ENCODE measurements around the gene KRT78.

Gene KRT78

DNA sequence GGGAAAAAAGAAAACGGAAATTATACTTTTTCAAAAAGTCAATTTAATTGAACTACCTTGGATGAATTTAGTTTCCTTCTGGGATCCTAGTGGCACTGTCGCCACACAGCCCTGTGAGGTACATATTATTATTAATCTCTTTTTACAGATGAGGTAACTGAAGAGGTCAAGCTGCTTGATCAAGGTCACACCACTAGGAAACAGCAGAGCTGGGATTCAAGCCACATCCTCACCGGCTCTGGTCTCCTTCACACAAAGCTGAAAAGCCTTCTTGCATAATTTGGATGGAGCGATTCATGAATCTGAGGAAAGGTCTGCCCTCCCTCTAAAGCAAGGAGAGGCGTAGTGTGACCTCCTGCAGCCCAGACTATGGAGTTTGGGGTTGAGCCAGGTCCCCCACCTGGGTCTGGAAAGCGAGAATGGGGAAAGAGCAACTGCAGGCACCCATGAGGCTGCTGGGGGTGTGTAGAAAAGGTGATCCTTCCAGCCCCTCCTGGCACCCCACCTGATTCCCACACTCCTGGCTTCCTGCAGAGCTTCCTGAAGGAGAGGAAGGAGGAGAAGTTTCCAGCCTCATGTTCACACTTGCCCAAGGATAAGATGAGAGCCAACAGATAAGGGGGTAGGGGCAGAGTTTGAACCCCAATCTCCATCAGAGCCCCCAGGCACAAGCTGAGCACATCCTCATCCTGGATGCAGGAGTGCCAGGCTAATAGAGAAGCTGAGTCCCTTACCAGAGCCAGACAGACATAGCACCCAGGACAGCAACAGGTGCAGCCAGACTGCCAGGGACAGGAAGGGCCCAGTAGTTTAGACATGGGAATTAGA lies 10.8 kb downstream of the KRT78 start:
- no peak for DNase-seq

DNA sequence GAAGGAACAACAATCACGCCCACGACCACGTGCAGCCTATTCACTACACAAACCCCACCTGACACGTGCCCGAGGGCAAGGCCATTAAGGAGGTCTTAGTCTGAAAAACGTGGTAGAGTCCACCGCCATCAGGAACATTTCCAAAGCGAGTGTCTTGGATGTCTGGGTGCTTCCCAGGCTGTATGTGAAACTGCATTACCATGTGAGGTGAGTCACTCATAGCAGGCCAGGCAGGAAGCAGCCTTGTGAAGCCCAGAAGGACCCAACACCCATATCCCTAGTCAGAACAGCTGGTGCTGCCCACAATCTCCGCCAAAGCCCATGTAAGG lies 11.4 kb downstream of the KRT78 start:
- DNase-seq = no peak

DNA sequence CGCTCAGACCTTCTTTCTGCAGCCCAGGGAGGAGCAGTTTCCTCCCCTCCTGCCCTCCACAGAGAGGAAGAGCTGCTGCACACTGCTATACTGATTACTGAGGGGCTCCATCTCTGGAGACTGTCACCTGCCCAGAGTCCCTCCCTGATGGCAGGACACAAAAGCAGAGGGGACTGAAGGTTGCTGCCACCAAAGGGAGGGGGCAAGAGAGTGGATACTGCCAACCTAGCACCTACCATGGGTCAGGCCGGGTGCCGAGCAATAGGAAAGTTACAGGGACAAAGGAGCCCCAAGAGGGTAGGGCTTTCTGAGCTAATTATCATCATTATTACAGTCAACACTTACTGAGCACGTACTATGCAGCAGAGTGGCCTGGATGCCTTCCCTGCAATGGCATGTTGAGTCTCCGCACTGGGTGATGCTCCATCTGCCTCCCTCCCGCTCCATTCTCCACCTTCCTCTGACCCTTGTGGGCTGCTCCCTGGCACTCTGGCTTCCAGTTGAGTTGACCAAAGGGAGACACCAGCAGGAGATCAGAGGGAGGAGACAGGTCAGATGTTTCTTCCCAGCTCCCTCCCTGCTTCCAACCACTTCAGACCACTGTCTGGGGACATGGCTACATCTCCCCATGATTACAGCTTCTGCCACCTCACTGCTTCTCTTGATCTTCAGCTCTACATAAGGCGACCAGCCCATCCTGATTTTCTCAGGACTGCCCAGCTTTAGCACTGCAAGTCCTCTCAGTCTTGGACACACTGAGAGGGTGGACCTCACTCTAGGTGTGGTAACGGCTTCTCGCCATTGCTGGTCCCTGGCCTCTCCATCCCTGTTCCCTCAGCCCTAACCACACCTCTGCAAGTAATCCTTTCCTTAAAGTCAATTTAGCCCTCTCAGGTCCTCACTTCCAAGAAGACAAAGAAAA lies 12.0 kb downstream of the KRT78 start:
- DNase-seq = no peak

DNA sequence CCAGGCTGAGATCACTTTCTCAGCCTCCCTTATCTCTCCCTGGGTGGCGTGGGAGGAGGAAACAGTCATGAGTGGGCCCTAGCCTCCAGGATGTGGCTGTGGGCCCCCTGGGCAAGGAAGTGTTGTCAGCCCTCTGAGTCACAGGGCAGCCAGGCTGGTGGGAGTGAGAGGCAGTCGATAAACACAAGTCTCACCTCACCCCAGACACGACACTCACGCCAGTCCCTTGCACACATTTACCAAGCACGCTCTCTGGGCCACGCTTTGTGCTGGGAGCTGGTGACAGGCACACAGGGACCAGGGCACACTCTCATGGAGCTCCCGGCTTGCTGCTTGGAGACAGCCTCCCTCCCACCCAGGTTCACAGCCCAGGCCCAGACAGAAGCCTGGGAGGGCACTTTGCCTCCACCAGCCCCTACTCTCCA lies 12.7 kb downstream of the KRT78 start:
- DNase-seq = no peak

DNA sequence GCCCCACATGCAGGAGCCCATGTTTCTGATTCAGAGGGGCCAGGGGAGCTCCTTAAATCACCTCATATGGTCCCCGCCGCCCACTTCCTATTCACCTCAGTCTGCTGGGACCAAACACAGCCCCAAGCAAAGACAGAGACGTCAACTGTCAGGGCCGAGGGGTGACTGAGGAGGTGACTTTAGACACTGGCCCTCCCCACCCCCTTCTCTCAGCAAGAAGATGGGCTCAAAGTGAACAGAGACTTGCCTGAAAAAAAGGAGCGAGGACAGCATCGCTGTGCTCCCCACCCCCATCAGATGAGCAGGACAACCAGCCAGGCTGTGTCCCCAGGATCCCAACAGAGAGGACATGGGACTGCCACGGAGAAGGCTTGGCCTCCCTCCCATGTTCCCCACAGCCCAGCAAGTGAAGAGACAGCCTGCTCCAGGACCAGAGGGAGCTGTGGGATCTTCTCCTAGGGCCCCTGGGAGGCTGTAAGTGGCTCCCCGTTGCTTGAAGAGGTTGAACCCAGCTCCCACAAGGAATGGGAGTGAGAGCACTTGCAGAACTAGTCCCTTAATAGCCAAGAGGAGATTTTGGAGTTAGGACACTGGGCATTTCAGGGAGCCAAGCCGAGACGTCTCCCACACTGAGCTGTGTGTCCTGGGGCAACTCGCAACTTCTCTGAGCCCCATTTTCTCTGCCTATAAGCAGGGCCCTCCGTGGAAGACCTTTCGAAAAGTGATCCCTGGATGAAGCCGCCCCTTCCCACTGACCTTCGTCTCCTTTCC lies 13.3 kb downstream of the KRT78 start:
- DNase-seq = no peak

DNA sequence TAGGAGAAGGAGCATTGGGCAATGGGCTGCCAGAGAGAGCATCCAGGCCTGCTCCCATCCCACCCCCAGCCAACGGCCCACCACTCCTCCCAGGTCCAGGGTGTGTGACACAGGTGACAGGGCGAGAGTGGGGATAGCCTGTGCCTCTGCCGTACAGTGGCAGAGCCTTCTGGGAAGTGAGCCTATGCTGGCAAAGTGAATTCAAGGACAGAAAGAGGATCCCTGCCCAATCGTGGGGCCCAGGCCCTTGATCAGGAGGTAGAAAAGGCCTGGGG lies 14.1 kb downstream of the KRT78 start:
- no peak for DNase-seq

DNA sequence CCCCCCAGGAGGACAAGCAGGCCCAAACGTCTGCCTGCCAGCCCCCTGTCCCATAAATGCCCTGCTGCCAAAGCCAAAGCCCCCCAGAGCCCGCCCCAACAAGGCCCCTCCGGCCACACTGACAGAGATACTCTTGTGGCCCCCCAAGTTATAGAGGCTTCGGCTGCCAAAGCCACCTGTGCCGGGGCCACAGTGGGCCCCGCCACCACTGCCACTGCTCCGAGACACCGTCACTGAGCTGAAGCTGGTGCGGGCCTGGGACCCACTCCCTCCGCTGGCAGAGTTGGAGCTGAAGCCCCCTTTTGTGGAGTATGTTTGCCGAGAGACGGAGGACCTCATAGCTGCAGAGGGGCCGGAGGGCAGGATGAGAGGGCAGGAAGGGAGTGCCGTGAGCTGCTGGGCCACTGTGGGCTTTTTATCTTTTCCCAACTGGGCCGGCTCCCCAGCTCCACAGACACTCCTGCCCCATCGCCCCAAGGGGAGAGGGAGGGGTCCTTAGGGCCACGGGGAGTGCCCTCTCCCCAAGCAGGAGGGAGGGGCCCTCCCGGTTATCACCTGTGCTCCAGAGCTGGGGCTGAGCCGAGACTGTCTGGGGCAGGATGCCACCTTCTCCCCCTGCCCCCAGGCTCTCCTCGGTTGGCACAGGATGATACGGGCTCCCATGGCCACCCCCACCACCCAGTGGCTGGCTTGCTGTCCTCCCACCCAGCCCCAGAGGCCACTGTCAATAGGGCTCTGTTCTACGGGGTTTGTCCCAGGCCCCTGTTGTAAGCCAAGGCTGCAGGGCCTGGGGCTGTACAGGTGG lies 14.7 kb downstream of the KRT78 start, which contains the start of gene KRT79:
TSS of gene KRT79 (minus strand) at position 390 of the 805 bp plus-strand sequence. CDS start at position 339, 51 bp downstream.
- no peak for DNase-seq

DNA sequence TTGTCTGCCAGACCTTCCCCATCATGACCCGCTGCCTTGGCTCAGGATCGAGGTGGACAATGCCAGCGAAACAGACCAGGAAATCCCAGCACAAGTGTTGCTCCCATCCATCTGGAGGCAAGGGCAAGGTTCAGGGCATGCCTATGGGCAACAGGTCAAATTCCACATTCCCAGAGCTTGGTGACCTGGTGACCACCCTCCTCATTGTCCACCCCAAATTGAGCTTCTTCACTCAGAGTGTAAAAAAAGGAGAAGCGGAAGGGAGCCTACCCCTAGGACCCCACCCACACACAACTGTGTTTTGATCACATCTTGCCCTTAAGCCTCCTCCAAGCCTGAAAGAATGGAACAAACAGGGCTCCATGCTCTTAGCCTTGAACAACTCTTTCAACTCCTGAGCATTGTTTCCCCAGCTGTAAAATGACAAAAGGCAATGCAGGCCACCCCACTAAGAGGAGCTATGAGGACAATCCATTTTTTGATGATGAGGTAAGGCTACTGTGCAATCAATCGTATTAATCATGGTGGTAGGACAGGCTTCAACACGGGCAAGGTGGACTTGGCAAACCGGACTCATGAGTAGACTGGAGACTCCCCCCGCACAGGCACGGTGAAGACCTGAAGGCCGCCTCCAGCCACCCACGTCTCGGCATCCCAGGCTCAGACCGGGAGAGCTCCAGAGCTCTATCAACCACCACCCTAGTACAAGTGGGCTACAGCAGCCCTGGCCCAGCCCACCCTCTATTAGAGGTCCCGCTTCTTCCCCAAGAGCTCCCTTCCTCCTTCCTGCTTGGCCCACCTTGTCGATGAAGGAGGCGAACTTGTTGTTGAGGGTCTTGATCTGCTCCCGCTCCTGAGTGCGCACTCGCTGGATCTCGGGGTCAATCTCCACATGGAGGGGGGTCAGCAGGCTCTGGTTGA lies 15.5 kb downstream of the KRT78 start:
- DNase-seq = no peak

DNA sequence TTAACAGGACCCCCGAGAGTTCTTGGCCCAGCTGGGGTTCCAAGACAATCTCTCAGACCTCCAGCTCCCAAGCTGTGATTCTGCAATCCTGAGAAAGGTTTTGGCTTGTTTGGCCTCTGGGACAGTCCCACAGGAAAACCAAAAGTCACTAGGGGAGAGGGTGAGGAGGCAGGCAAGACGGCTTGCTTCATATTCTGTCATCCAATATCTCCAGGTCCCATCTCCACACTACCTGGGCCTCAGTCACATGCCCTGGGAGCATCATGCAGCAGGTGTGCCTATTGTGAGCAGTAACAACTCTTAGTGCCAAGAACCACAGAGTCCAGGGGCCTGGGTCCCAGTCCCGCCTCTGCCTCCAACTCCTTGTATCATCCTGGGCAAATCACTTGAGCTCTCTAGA lies 16.3 kb downstream of the KRT78 start:
- no peak for DNase-seq

DNA sequence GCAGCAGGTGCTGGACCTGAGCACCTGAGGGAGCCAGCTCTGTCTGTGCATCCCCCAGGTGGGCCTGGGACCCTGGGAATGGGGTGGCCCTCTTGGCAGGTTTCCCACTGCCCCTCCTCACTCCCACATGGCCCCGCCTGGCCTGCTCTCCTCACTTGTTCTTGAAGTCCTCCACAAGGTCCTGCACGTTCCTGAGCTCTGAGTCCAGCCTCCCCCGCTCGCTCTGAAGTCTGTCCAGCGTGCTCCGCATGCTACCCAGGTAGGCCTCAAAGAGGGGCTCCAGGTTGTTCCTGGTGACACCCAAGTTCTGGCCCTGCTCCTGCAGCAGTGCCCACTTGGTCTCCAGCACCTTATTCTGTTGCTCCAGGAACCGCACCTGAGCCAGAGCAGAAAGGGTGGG lies 17.5 kb downstream of the KRT78 start:
- no peak for DNase-seq

DNA sequence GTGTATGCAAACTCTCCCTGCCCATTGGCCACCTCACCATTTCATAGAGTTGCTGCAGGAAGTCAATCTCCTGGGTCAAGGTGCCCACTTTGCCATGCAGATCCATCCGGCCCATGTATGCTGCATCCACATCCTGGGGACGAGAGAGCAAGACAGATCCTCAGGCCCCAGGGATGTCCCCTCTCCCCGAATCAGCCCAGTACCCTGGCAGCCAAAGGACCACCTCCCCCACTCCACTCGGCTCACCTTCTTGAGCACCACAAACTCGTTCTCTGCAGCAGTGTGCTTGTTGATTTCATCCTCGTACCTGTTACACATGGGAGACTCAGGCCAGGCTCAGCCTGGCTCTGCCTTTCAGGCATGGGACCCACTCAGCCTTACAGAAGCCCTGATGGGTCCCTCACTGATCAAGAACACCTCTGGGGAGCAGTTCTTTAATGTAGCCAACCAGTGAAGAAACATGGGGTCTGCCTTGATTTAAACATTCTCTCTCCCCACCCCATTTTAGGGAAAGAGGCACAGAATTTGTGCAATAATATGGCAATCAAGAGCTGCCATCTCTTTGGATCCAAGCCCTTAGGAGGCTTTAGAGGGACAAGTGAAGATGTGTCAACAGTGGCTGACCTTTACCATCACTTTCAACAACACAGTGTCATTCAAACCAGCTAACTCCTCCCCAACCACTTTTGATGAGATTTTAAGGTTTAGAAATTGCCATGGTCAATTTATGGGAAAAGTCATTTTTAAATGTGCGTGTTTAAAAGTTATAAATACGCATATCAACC lies 18.6 kb downstream of the KRT78 start:
- DNase-seq = no peak

DNA sequence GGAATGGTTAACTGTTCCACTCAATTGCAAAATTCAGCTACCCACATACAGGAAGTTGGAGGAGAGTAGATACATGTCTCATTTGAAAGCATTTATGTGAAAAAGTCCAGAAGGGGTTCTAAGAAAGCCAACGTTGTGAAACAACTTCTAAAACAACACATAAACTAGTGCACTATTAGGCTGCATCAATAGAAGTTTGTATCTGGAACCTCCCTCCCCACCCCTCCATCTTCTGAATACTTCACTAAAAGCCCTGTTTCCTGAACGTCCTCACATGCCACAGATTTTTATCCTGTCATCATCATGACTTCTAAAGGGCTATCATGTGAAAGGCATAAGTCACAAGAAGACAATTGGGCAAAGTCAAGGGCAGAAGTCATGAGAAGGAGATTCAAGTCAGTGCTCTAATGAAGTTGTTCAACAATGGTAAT lies 20.2 kb downstream of the KRT78 start:
- DNase-seq = no peak

DNA sequence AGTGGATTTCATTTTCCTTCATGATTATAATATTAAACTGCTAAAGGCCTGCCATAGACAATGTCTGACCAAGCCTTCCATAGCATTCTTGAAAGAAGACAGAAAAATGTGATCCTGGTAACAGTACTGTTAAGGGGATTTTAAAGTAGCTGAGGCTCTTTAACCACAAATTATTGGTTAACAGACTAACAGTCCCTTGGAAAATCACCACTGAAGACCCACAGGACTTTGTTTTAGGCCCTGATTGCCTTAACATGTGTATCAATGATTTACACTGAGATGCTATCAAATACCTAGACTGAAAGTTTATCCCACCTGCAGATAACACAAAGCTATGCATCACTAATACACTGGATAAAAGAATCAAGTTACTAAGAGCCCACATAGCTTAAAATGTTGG lies 20.6 kb downstream of the KRT78 start:
- DNase-seq = no peak

DNA sequence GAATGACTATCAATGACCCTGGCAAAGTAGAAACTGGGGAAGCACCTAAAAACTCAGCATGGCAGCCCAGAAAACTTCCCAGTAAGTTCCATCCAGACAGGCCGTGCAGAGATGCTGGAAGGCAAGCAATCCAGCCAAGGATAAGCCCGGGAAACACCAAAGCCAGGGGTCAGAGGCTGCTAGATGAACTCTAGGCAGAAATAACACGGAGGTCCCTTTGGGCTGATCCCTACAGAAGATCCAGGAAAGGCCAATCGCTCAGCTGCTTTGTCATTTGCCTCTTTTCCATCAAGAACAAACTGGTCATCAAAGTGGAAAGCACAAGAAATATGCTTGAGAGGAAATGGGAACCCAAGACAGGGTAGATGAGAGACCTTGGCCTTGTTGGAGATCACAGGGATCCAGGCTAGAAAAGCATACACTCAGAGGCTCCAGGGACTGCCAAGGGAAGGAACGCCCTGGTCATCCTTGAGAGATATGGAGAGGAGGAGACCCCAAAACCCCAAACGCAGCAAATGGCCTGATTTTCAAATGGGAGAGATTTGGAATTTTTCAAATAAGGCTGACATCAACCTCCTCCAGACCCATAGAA lies 21.2 kb downstream of the KRT78 start:
- DNase-seq = no peak

DNA sequence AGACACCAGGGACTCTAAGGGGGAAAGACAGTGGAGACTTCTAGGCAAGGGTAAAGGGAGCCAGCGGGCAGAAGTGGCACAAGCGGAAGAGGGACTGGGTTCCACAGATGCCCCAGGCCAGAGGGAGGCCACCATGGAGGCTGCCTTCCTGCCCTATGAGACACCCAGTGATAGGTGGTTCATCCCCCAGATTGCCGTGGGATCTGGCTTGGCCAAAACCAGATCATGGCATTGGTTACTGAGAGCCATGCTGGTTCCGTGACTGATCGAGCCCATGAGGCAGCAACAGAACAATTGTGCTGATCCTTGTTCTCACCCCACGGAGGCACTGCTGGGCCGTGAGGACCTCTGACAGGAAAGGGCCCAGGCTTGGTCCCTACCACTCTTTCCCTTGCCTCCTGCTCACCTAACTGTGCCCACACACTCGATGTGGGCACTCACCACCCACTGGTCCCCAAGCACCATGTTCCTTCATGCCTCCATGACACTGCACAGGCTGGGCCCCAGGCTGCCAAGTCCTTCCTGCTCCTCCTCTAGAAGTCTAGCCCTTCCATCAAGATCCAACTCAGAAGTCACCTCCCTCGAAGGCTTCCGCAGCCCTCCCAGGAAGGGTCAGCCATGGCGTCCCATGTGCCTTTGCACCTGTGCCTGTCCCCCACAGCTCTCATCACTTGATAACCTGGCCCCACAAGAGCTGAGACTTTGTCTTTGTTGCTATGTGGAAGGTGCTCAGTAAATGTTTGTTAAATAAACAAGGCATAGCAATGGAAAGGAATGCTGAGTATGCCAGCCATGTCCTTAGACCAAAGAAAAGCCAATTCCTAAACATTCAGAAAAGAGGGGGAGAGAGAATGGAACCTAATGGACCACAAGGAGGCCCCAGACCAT lies 21.9 kb downstream of the KRT78 start:
- no peak for DNase-seq

DNA sequence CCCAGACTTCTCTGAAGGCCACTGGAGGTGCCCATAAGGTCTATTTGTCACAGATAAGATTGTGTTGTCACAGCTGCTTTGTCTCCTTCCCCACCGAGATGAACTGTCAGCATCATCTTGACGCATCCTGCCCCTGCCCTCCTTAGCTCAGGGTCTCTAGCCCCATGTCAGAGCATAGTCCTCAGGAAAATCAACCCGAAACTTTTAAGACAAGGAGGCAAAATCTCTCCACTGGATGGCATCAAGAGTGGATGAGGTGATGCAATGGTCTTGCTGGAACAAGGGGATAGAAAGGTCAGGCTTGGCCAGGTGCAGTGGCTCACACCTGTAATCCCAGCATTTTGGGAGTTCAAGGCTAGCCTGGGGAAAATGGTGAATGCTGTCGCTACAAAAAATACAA lies 22.8 kb downstream of the KRT78 start:
- DNase-seq = no peak

DNA sequence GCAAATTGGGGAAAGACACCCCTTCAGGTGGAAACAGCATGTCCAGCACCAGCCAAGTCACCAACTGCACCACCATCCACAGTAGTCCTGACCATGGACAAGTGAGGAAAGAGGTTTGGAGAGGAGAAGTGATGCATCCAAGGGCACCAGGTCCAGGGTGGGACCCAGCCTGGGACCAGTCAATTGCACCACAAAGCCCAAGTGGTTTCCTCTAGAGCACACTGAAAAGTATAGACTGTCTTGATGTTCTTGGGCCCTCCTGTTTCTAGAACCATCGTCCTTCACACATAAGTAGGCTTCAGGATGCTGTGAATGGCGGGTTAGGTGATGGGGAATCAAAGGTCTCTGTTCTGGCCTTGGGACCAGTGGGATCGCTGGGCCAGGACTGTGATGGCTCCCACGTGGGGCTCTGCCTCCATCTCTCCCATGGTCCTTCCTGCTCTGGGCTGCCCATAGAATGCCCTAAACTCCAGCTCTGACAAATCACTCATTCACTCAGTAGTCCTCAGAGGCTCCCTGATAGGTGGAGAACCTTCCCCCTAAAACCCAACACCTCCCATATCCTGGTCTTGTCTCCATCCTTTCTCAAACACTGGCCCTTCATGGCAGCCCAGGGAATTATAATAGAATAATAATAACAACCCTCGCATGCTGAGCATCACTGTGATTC lies 23.9 kb downstream of the KRT78 start:
- DNase-seq = no peak

DNA sequence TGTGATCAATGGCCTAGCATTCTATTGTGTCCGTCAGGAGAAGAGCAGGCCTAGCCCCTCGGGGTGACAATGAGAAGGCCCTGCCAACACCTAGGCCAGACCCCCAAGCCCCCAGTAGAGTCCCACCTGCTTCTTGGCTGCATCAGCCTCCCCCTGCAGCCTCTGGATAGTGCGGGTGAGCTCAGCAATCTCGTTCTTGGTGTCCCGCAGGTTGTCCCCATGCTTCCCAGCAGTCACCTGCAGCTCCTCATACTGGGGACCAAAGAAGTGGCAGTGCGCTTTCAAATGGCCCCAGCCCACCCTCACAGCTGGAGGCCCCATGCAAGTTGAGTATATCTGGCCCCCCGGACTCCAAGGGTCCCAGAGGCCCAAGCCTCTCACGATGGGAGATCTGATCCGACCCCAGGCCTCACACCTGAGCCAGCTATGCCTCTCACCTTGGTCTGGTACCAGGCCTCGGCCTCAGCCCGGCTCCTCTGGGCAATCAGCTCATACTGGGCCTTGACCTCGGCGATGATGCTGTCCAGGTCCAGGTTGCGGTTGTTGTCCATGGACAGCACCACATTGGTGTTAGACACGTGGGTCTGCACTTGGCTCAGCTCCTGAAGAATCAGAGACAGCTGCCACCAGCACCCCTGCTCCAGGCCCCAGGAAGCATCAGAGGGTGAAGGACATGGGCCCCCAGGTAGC lies 24.9 kb downstream of the KRT78 start:
- no peak for DNase-seq

Data from NCI-H524 treated with DMSO at 0.1 percent for 48 hours (cell line).